Effector memory CD4-positive, alpha-beta T cell (primary cell): Measurements from ENCODE around the gene PHOX2A.

Experiments
- DNase-seq, 3 donors: peaks; one replicate each; pipeline ENCODE4 v3.0.0-alpha.2; 2020
- H3K27ac ChIP-seq: 2 replicates; pipeline ENCODE4 v1.7.0; 2013; ENCODE audit warnings: mild to moderate bottlenecking, low read length, moderate library complexity; ENCODE audit not compliant: insufficient read depth, poor library complexity, severe bottlenecking
- H3K27me3 ChIP-seq: replicated peaks from 2 replicates; pipeline ENCODE4 v1.7.0; 2013; ENCODE audit warnings: mild to moderate bottlenecking, low read length; ENCODE audit not compliant: insufficient read depth, control insufficient read depth, poor library complexity, severe bottlenecking
- H3K36me3 ChIP-seq: 2 replicates; pipeline ENCODE4 v1.7.0; 2013; ENCODE audit warnings: mild to moderate bottlenecking, low read length, moderate library complexity; ENCODE audit not compliant: control insufficient read depth, insufficient read depth
- H3K4me1 ChIP-seq: 2 replicates; pipeline ENCODE4 v1.7.0; 2013; ENCODE audit warnings: low read length, mild to moderate bottlenecking; ENCODE audit not compliant: control insufficient read depth, insufficient read depth, poor library complexity, severe bottlenecking
- H3K4me3 ChIP-seq: 2 replicates; pipeline ENCODE4 v1.7.0; 2013; ENCODE audit warnings: low read length, low read depth, mild to moderate bottlenecking; ENCODE audit not compliant: insufficient read depth, poor library complexity, severe bottlenecking
- H3K9me3 ChIP-seq: 2 replicates; pipeline ENCODE4 v1.7.0; 2013; ENCODE audit warnings: mild to moderate bottlenecking, low read length, moderate library complexity; ENCODE audit not compliant: control insufficient read depth

Gene PHOX2A

GRCh38 chr11:72251614-72252013 lies 7.6 kb upstream of the PHOX2A start:
- no peaks in the 10 kb centered on the region for H3K27me3 ChIP-seq

DNA sequence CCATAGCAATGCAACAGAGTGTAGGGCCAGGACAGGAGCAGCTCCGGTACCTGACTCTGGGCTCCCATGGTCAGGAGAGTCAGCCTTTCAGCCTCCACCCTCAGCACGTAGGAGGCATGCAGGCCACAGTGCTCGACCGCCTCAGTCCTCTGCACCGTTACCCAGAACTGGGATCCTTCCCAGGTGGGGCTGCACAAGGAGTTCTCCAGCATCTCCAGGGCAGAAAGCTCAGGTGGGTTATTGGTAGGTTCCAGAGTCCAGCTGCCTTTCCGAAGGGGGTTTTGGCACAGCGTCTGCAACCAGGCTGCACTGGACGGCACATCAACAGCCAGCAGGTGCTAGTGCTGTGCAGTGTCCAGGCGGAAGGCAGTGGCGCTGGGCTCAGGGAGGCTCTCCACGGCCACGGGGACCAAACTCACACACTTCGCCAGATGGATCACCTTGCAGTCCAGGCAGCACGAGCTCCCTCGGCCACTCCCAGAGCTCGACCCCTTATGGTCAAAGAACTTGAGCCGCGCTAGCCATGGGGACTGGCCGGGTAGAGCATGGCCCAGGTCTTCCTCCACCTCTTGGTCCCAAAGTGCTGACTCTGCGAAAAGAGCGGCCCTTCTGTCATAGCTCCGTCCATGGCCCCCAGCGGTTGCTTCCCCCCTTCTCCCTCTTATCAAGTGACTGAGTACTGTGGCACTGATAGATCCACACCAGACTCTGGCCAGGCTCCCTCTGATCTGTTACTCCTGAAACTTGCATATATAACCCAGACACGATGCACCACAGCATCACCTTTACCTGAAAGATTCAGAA lies 6.9 kb upstream of the PHOX2A start:
- no peaks in the 10 kb centered on the region for H3K36me3 ChIP-seq
- H3K9me3 ChIP-seq, result no peaks in the 10 kb centered on the region
- H3K4me1 ChIP-seq, result no peaks in the 10 kb centered on the region
- DNase-seq, result no peak
- H3K27me3 ChIP-seq, result no peaks in the 10 kb centered on the region
- no peak overlapping the region for H3K27ac ChIP-seq
- no peak overlapping the region for H3K4me3 ChIP-seq

More at GRCh38 chr11:72251614-72252013, 7.6 kb upstream of the PHOX2A start:
- H3K27ac ChIP-seq, result no peak overlapping the region
- no peak for DNase-seq
- no peaks in the 10 kb centered on the region for H3K9me3 ChIP-seq
- no peaks in the 10 kb centered on the region for H3K4me1 ChIP-seq
- no peak overlapping the region for H3K4me3 ChIP-seq
- H3K36me3 ChIP-seq, result no peaks in the 10 kb centered on the region

DNA sequence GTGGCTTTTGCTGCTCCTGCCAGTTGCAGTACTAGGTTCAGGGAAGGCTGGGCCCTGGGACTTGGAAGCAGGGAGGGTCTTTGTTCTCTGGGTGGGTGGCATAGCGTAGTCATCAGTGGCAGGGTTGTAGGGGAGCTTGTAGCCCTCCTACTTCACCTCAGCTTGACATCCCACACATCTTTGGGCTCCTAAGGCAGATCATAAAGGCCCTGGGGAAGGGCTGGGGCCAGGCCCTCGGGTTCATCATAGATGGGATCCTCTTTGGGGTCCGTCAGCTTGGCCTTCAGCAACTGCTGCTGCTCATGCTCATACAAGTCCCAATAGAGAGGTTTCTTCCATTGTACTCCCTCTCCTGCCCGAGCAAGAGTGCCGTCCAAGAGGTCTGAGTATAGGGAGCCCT lies 6.0 kb upstream of the PHOX2A start:
- Histone ChIP-seq H3K4me1 (no peaks in the 10 kb centered on the region), H3K9me3 (no peaks in the 10 kb centered on the region), H3K36me3 (no peaks in the 10 kb centered on the region), H3K27me3 (peaks cover 3% of the 10 kb centered on the region), H3K27ac (no peak overlapping the region), H3K4me3 (no peak overlapping the region)
- no peak for DNase-seq

DNA sequence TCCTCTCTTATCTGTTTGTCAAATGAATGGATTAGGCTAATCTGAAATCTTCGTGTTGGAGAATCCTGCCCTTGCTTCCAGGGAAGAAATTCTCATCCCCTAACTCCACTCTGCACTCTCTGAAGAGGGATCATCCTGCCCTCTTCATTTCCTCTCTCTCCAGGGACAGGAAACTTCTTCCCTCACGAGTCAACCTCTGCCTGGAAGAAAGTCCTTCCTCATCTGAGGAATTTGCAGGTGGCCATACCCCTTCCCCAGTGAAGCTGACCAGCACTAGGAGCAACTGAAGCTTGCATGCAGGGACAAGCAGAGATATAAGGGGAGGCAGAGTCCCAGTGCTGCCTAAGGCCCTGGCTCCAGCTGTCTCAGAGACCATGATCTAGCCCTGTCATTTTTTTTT lies 3.6 kb upstream of the PHOX2A start:
- H3K9me3 ChIP-seq, result no peaks in the 10 kb centered on the region
- no peak for DNase-seq
- peaks cover 8% of the 10 kb centered on the region for H3K4me1 ChIP-seq
- no peak overlapping the region for H3K27ac ChIP-seq
- H3K4me3 ChIP-seq, result no peak overlapping the region
- H3K27me3 ChIP-seq, result peaks cover 25% of the 10 kb centered on the region
- no peaks in the 10 kb centered on the region for H3K36me3 ChIP-seq

DNA sequence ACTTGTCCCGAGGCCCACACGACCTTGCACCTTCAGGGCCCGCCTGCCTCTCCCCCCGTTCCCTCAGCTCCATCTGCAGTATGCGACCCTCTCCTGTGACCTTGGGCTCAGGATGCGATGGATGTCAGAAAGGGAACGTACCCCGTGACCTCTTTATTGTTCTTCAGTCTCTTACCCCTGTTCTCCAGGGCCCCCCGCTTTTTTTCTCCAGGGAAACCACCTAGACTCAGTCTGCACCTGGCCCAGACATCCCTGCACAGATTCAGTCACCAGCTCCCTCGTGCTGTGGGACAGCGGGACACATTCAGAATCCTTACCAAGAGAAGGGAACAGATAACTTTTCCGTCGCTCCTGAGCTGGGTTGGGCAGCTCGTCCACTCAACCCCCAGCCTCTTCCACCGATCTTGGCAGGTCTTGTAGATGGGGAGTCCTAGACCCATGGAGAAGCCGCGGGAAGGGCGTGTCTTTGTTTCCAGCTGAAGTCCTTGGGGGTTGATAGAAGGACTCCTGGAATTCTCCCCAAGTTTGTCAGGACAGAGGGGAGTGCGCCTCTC lies 1.4 kb upstream of the PHOX2A start:
- H3K27ac ChIP-seq, result no peak overlapping the region
- no peak overlapping the region for H3K4me3 ChIP-seq
- H3K4me1 ChIP-seq, result peaks cover 15% of the 10 kb centered on the region
- no peaks in the 10 kb centered on the region for H3K36me3 ChIP-seq
- DNase-seq, result no peak
- H3K9me3 ChIP-seq, result no peaks in the 10 kb centered on the region
- H3K27me3 ChIP-seq, result peaks cover 42% of the 10 kb centered on the region

DNA sequence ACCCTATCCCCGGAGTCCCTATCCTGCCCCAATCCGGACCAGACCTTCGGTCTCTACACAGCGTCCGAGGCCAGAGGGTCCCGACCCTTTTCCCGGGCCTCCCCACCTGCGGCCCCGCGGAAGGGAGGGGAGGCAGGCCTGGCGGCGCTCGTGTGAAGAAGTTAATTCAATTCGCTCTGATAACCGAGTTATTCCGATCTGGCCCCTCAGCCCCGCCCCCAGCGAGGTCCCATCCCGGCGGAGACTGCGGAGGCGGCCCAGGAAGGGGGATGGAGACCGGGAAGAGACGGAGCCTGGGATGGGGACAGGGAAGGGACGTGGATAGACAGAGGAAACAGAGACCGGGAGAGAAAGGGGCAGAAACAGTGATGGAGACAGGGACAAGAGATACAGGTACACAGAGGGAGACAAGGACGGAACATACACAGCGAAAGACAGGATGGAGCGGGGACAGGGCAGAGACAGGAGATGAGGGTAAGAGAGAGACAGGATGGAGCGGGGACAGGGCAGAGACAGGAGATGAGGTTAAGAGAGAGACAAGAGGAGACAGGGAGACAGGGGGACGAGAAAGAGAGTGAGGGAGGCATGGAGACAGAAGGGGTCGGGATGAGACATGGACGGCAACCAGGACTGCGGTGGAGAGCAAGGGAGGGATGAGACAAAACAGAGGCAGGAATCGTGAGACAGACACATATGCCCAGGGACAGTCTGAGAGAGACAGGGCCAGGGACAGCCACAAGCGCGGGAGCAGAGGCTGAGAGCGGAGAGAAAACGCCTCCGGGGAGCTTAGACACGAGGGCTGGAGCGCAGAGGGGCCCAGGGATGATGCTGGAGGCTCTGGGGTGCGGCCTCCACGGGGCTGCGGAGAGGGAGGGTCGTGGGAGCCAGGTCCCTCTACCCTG lies 636 bp upstream of the PHOX2A start:
- Histone ChIP-seq H3K4me1 (peaks cover 20% of the 10 kb centered on the region), H3K27ac (no peak overlapping the region), H3K4me3 (no peak overlapping the region), H3K36me3 (no peaks in the 10 kb centered on the region), H3K27me3 (peaks cover 47% of the 10 kb centered on the region), H3K9me3 (no peaks in the 10 kb centered on the region)
- DNase-seq, result no peak

DNA sequence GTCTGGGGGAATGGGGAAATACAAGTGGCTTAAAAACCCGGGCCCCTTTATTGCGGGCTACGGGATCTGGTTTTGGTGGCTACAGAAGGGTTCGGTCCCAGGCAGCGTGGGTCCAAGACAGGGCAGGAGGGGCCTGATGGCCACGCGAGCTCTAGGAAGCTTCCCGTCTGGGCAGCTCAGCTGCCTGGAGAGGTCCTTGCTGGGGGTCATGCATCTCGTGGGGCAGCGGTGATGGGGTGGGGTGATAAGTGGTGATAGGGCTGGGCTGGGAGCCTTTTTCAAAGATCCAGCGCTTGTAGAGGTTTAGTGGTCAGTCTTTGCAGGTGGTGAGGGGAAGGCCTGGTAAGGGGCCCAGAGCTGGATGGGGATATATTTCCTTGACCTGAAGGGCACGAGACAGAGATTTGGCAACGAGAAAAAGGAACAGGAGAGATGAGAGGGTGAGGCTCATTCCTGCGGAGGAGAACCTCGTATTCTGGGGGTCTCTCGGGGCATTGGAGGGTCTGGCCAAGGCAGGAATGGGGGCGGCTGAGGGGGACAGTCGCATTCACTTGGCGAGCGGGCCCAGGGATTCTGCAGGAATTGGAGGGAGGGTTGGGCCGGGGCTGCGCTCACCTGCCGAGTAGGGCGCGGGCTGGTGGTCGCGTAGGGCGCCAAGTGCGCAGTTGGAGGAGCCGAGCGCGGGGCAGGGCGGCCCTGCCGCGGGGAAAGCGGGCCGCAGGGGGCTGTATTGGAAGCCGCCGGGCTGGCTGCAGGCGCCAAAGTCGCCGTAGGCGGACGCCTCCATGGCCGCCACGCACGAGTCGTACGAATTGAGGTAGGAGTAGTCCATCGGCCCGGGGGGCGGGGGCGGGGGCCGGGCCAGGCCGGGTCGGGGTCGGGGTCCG lies 560 bp downstream of the PHOX2A start:
- no peaks in the 10 kb centered on the region for H3K9me3 ChIP-seq
- DNase-seq, result no peak
- no peak overlapping the region for H3K4me3 ChIP-seq
- peaks cover 25% of the 10 kb centered on the region for H3K4me1 ChIP-seq
- H3K27me3 ChIP-seq, result peaks cover 53% of the 10 kb centered on the region
- H3K27ac ChIP-seq, result no peak overlapping the region
- H3K36me3 ChIP-seq, result no peaks in the 10 kb centered on the region

GRCh38 chr11:72242141-72242540 lies 1.8 kb downstream of the PHOX2A start:
- peaks cover 53% of the 10 kb centered on the region for H3K27me3 ChIP-seq
- H3K27ac ChIP-seq, result no peak overlapping the region
- no peak overlapping the region for H3K4me3 ChIP-seq
- no peaks in the 10 kb centered on the region for H3K9me3 ChIP-seq
- no peak for DNase-seq
- H3K36me3 ChIP-seq, result peaks cover 6% of the 10 kb centered on the region
- peaks cover 25% of the 10 kb centered on the region for H3K4me1 ChIP-seq

GRCh38 chr11:72241291-72241781 lies 2.6 kb downstream of the PHOX2A start:
- Histone ChIP-seq H3K27ac (no peak overlapping the region), H3K4me1 (peaks cover 25% of the 10 kb centered on the region), H3K36me3 (peaks cover 10% of the 10 kb centered on the region), H3K9me3 (no peaks in the 10 kb centered on the region), H3K4me3 (no peak overlapping the region), H3K27me3 (peaks cover 53% of the 10 kb centered on the region)
- DNase-seq, result no peak
